Measurements from ENCODE around the gene APOA4. TPM values are rescaled to one million over a fixed set of nuclear protein-coding genes. Genes with fewer than 3 reads are reported as not detected.

APOA4 gene
- polyA plus RNA-seq, 1 donor from 2014 or later = not detected

- Histone ChIP-seq H3F3A (ENCODE audit: insufficient read depth, low read length, poor library complexity, severe bottlenecking) (no peaks in the 10 kb centered on the region), H4K20me1 (ENCODE audit: insufficient read depth) (no peaks in the 10 kb centered on the region), H3K4me3 (ENCODE audit: low read length) (no peak overlapping the region), H3K27ac (ENCODE audit: low read length) (no peak overlapping the region), H3K9ac (ENCODE audit: low read length) (no peak overlapping the region), H3K36me3 (ENCODE audit: insufficient read depth, low read length) (no peaks in the 10 kb centered on the region), H3K79me2 (replicated peaks; ENCODE audit: insufficient read depth, low read length) (no peaks in the 10 kb centered on the region), H3K4me2 (ENCODE audit: low read length) (no peak overlapping the region), H3K27me3 (ENCODE audit: insufficient read depth, low read depth, low read length) (no peaks in the 10 kb centered on the region), H3K9me3 (ENCODE audit: low read length) (no peaks in the 10 kb centered on the region), H2AFZ (ENCODE audit: low read depth, low read length) (no peak overlapping the region), H3K9me2 (ENCODE audit: insufficient read depth, low read length) (no peaks in the 10 kb centered on the region)
- TF ChIP-seq MXI1 (conservative IDR thresholded peaks at IDR 0.05; ENCODE audit: poor library complexity, severe bottlenecking) (no peak), CTCF (IDR thresholded peaks at IDR 0.05; ENCODE audit: poor library complexity, severe bottlenecking) (no peak), TAF1 (IDR thresholded peaks at IDR 0.05; ENCODE audit: low read depth) (no peak), RAD21 (conservative IDR thresholded peaks at IDR 0.05) (no peak), POLR2AphosphoS5 (IDR thresholded peaks at IDR 0.05) (no peak), REST (IDR thresholded peaks at IDR 0.05; ENCODE audit: borderline replicate concordance) (no peak), EP300 (conservative IDR thresholded peaks at IDR 0.05; ENCODE audit: poor library complexity, severe bottlenecking) (no peak), SMC3 (conservative IDR thresholded peaks at IDR 0.05; ENCODE audit: poor library complexity) (no peak), EZH2 (IDR thresholded peaks at IDR 0.05; ENCODE audit: borderline replicate concordance, insufficient read depth, low read length, poor library complexity, severe bottlenecking) (no peak)
These were observed 9.9 kb downstream of the APOA4 start for GRCh38 chr11:116813170-116813569.

- Histone ChIP-seq H2AFZ (ENCODE audit: low read depth, low read length) (no peak overlapping the region), H3K4me3 (ENCODE audit: low read length) (no peak overlapping the region), H3K79me2 (replicated peaks; ENCODE audit: insufficient read depth, low read length) (no peaks in the 10 kb centered on the region), H3K9ac (ENCODE audit: low read length) (no peak overlapping the region), H3K9me3 (ENCODE audit: low read length) (no peaks in the 10 kb centered on the region), H4K20me1 (ENCODE audit: insufficient read depth) (no peaks in the 10 kb centered on the region), H3K27ac (ENCODE audit: low read length) (no peak overlapping the region), H3K36me3 (ENCODE audit: insufficient read depth, low read length) (no peaks in the 10 kb centered on the region), H3K9me2 (ENCODE audit: insufficient read depth, low read length) (no peaks in the 10 kb centered on the region), H3F3A (ENCODE audit: insufficient read depth, low read length, poor library complexity, severe bottlenecking) (no peaks in the 10 kb centered on the region), H3K4me2 (ENCODE audit: low read length) (no peak overlapping the region), H3K27me3 (ENCODE audit: insufficient read depth, low read depth, low read length) (no peaks in the 10 kb centered on the region)
- TF ChIP-seq POLR2AphosphoS5 (IDR thresholded peaks at IDR 0.05) (no peak), EP300 (conservative IDR thresholded peaks at IDR 0.05; ENCODE audit: poor library complexity, severe bottlenecking) (no peak), SMC3 (conservative IDR thresholded peaks at IDR 0.05; ENCODE audit: poor library complexity) (no peak), CTCF (IDR thresholded peaks at IDR 0.05; ENCODE audit: poor library complexity, severe bottlenecking) (no peak), MXI1 (conservative IDR thresholded peaks at IDR 0.05; ENCODE audit: poor library complexity, severe bottlenecking) (no peak), TAF1 (IDR thresholded peaks at IDR 0.05; ENCODE audit: low read depth) (no peak), RAD21 (conservative IDR thresholded peaks at IDR 0.05) (no peak), EZH2 (IDR thresholded peaks at IDR 0.05; ENCODE audit: borderline replicate concordance, insufficient read depth, low read length, poor library complexity, severe bottlenecking) (no peak), REST (IDR thresholded peaks at IDR 0.05; ENCODE audit: borderline replicate concordance) (no peak)
These were observed 11.0 kb downstream of the APOA4 start for GRCh38 chr11:116812109-116812508.
